Measurements from ENCODE around the gene CPNE7. TPM values are rescaled to one million over a fixed set of nuclear protein-coding genes. Genes with fewer than 3 reads are reported as not detected.

CPNE7 gene
- total RNA-seq, 1 experiment from 2014 or later, result 40.4 TPM

DNA sequence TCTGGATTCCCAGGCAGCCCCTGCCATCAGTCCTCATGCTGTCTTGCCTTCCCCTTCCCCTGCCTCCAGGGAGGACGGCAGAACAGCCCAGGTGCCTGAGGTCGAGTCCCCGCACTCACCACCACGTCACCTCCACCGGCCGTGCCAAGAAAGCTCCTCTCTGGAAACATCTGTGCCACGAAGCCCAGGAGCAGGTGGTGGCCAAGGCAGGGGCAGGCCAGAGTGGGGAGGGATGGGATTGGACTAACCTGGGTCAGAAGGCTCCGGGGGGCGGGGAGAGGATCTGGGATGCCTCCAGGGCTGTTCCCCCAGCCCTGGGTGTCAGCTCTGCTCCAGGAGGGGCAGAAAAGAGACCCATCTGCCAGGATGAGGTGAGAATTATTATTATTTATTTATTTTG is 30.4 kb downstream of the CPNE7 start:
- ChIA-PET POLR2A (no interaction called here), CTCF (no interaction called here)
- TF ChIP-seq, protein P1, sequence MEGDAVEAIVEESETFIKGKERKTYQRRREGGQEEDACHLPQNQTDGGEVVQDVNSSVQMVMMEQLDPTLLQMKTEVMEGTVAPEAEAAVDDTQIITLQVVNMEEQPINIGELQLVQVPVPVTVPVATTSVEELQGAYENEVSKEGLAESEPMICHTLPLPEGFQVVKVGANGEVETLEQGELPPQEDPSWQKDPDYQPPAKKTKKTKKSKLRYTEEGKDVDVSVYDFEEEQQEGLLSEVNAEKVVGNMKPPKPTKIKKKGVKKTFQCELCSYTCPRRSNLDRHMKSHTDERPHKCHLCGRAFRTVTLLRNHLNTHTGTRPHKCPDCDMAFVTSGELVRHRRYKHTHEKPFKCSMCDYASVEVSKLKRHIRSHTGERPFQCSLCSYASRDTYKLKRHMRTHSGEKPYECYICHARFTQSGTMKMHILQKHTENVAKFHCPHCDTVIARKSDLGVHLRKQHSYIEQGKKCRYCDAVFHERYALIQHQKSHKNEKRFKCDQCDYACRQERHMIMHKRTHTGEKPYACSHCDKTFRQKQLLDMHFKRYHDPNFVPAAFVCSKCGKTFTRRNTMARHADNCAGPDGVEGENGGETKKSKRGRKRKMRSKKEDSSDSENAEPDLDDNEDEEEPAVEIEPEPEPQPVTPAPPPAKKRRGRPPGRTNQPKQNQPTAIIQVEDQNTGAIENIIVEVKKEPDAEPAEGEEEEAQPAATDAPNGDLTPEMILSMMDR (IDR thresholded peaks at IDR 0.05; ENCODE audit: insufficient read depth in 1 of 2, low read depth in 1 of 2, low read length in 1 of 2, severe bottlenecking in 1 of 2, unreplicated experiment in 1 of 2), result no peak
- Mint-ChIP-seq H3K4me1 (ENCODE audit: low read depth, unreplicated experiment) (peaks cover 9% of the 10 kb centered on the region), H3K4me3 (ENCODE audit: unreplicated experiment) (no peak overlapping the region), H3K36me3 (ENCODE audit: insufficient read depth, unreplicated experiment) (no peaks in the 10 kb centered on the region), H3K27me3 (ENCODE audit: insufficient read depth, unreplicated experiment) (no peaks in the 10 kb centered on the region), H3K9me3 (ENCODE audit: unreplicated experiment) (no peaks in the 10 kb centered on the region), H3K27ac (ENCODE audit: unreplicated experiment) (no peak overlapping the region)
- intact Hi-C loops (cut with micrococcal nuclease; ENCODE audit: unreplicated experiment), result no loop called here
- H3K9me3 ChIP-seq, result no peaks in the 10 kb centered on the region; the same call in 1 of the 2 replicates
- H3K27me3 ChIP-seq (replicated peaks; ENCODE audit: control insufficient read depth, insufficient read depth, low read length), result no peaks in the 10 kb centered on the region
- H3K4me3 ChIP-seq (ENCODE audit: low read depth, low read length), result no peak overlapping the region
- peaks cover 26% of the 10 kb centered on the region for H3K4me1 ChIP-seq
- no peak for DNase-seq
- H3K36me3 ChIP-seq (ENCODE audit: control insufficient read depth, insufficient read depth, low read length), result no peaks in the 10 kb centered on the region
- BruUV-seq (replicated peaks), result no TSS peak

DNA sequence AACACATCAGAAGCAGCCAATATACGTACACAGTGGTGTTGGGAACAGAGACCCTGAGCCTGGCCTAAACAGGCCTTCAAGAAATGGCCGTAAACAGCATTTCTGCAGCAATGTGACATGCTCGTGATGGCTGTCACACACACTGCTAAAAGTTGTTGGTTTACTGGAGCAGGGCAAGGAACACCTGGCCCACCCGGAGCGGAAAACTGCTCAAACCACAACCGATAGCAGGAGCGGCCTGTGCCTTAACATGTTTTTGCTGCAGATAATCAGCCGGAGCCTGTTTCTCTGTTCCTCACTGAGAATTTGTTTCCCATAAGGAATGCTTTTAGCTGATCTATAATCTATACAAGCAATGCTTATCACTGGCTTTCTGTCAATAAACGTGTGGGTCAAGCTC is 31.9 kb downstream of the CPNE7 start:
- no peak overlapping the region for H3K4me3 Mint-ChIP-seq (ENCODE audit: unreplicated experiment)
- ChIA-PET POLR2A (no interaction called here), CTCF (no interaction called here)
- Histone ChIP-seq H3K9me3 (no peaks in the 10 kb centered on the region; the same call in 1 of the 2 replicates), H3K4me1 (peaks cover 28% of the 10 kb centered on the region), H3K36me3 (ENCODE audit: control insufficient read depth, insufficient read depth, low read length) (no peaks in the 10 kb centered on the region), H3K27me3 (replicated peaks; ENCODE audit: control insufficient read depth, insufficient read depth, low read length) (no peaks in the 10 kb centered on the region), H3K4me3 (ENCODE audit: low read depth, low read length) (no peak overlapping the region)
- no peaks in the 10 kb centered on the region for H3K36me3 Mint-ChIP-seq (ENCODE audit: insufficient read depth, unreplicated experiment)
- no peak for DNase-seq
- H3K9me3 Mint-ChIP-seq (ENCODE audit: unreplicated experiment), result no peaks in the 10 kb centered on the region
- TF ChIP-seq, protein P1 (IDR thresholded peaks at IDR 0.05; ENCODE audit: insufficient read depth in 1 of 2, low read depth in 1 of 2, low read length in 1 of 2, severe bottlenecking in 1 of 2, unreplicated experiment in 1 of 2), result no peak
- peaks cover 17% of the 10 kb centered on the region for H3K4me1 Mint-ChIP-seq (ENCODE audit: low read depth, unreplicated experiment)
- no peaks in the 10 kb centered on the region for H3K27me3 Mint-ChIP-seq (ENCODE audit: insufficient read depth, unreplicated experiment)
- no peak overlapping the region for H3K27ac Mint-ChIP-seq (ENCODE audit: unreplicated experiment)
- BruUV-seq (replicated peaks), result no TSS peak
- intact Hi-C loops (cut with micrococcal nuclease; ENCODE audit: unreplicated experiment), result no loop called here

DNA sequence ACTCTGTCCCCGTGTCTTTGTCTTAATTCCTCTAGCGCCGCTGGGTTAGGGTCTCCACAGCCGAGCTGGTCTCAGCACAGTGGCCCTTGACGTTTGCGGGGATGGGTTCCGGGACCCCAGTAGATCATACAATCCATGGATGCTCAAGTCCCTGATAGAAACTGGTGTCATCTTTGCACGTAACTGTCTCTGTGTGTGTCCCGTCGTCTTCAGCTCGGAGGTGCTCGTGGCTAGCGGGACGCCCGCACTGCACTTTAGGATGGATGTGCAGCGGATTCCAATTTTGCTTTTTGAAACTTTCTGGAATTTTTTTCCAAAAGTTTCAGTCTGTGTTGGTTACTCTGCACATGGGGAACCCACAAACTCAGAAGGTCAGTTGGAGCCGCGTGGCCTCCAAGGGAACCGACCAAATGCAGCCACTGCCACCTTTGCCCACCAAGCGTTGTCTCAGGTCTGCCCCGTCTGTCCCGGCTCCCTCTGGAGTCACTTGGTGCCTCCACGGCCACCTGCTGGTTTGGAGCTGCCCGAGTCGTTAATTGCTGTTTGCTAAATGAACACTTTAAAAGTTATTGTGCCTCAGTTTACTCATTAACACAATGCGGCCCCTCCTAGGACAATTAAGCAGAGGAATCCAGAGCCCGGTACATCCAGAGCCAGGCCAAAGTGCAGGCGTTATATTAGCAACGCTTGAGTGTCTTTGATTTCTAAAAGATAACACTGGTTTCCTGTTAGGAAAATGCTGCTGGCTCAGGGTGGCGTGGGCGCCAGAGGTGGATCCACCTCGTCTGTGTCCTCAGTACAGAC is 32.6 kb downstream of the CPNE7 start:
- TF ChIP-seq, protein P1 (IDR thresholded peaks at IDR 0.05; ENCODE audit: insufficient read depth in 1 of 2, low read depth in 1 of 2, low read length in 1 of 2, severe bottlenecking in 1 of 2, unreplicated experiment in 1 of 2), result no peak
- no peaks in the 10 kb centered on the region for H3K9me3 Mint-ChIP-seq (ENCODE audit: unreplicated experiment)
- ChIA-PET CTCF (no interaction called here), POLR2A (no interaction called here)
- intact Hi-C loops (cut with micrococcal nuclease; ENCODE audit: unreplicated experiment), result no loop called here
- no TSS peak for BruUV-seq (replicated peaks)
- DNase-seq, result no peak
- no peak overlapping the region for H3K27ac Mint-ChIP-seq (ENCODE audit: unreplicated experiment)
- H3K27me3 Mint-ChIP-seq (ENCODE audit: insufficient read depth, unreplicated experiment), result no peaks in the 10 kb centered on the region
- H3K4me1 Mint-ChIP-seq (ENCODE audit: low read depth, unreplicated experiment), result peaks cover 24% of the 10 kb centered on the region
- H3K27me3 ChIP-seq (replicated peaks; ENCODE audit: control insufficient read depth, insufficient read depth, low read length), result no peaks in the 10 kb centered on the region
- H3K4me3 ChIP-seq (ENCODE audit: low read depth, low read length), result no peak overlapping the region
- H3K4me3 Mint-ChIP-seq (ENCODE audit: unreplicated experiment), result no peak overlapping the region
- H3K4me1 ChIP-seq, result peaks cover 35% of the 10 kb centered on the region
- H3K36me3 ChIP-seq (ENCODE audit: control insufficient read depth, insufficient read depth, low read length), result no peaks in the 10 kb centered on the region
- no peaks in the 10 kb centered on the region for H3K36me3 Mint-ChIP-seq (ENCODE audit: insufficient read depth, unreplicated experiment)
- no peaks in the 10 kb centered on the region; the same call in 1 of the 2 replicates for H3K9me3 ChIP-seq

All from Caco-2 (cell line).